ENCODE results near the gene C1QA.

Gene C1QA

DNA sequence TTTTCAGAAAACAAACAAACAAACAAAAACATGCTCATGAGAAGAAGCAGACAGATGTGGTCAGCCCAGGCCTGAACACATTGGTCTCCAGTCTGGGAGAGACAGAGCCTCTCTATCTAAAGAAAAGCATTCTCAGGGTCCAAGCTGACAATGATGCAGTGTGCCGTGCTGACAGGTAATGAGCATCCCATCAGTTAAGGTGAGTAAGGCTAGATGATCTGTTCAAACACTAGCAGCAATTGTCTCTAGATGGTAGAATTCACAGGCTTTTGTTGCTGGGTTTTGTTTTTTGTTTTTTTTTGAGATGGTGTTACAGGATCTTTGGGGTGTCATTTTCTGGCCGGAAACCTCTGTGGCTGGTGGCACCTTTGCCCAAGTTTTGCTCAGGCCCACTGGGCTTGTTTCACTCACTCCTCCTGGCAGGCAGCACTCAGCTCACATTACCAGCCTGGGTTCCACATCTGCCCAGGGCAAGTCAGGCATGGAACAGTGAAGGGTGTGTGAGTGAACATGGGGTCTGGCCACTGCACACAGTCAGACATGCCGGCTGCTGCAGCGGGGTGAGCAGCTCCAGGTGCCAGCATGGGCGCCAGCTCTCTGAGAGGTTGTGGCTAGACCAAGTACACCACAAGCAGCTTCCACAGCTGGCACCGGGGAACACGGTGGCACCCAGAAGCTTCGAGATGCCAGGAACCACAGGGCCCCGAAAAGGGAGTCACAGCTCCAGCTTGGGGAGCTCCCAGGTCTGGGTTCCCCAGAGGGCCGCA is 2.5 kb upstream of the C1QA start:
- POLR2A ChIA-PET, result no interaction called here
- CTCF ChIA-PET, result interaction anchor here (1.1 kb wide), 1 partner anchor 217 kb away, joined by 4 read pairs; no protein-coding TSS in a partner anchor
- no peak for TF ChIP-seq CTBP1 (IDR thresholded peaks at IDR 0.05; ENCODE audit: borderline replicate concordance)
- TF ChIP-seq, protein P1, sequence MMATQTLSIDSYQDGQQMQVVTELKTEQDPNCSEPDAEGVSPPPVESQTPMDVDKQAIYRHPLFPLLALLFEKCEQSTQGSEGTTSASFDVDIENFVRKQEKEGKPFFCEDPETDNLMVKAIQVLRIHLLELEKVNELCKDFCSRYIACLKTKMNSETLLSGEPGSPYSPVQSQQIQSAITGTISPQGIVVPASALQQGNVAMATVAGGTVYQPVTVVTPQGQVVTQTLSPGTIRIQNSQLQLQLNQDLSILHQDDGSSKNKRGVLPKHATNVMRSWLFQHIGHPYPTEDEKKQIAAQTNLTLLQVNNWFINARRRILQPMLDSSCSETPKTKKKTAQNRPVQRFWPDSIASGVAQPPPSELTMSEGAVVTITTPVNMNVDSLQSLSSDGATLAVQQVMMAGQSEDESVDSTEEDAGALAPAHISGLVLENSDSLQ (IDR thresholded peaks at IDR 0.05), result no peak
- no peak for TF ChIP-seq HDGF (IDR thresholded peaks at IDR 0.05; ENCODE audit: borderline replicate concordance)
- no peak for TF ChIP-seq TARDBP (IDR thresholded peaks at IDR 0.05)
- TF ChIP-seq FOXA1 (IDR thresholded peaks at IDR 0.05), result no peak
- TF ChIP-seq ZNF384 (IDR thresholded peaks at IDR 0.05), result no peak
- no peak for DNase-seq (ENCODE audit: extremely low spot score)

DNA sequence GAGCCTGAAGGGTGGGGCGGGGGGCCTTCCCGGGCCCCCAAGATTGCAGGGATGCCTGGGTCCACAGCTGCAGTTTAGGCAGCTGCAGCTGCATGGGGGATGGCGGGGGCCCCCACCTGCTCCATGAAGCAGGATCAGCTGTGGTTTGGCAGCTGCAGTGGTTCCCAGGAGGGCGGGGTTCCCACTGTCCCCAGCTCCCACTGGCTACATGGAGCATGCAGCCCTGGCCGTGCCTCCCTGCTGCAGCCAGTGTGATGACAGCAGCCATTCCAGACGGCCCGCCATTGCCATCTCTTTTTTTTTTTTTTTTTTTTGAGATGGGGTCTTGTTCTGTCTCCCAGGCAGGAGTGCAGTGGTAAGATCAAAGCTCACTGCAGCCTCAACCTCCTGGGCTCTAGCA is 992 bp upstream of the C1QA start:
- TF ChIP-seq, protein P1 (IDR thresholded peaks at IDR 0.05), result no peak
- TF ChIP-seq FOXA1 (IDR thresholded peaks at IDR 0.05) (no peak), FOXK2 (IDR thresholded peaks at IDR 0.05) (no peak), L3MBTL2 (conservative IDR thresholded peaks at IDR 0.05) (no peak), SUZ12 (IDR thresholded peaks at IDR 0.05) (no peak), TARDBP (IDR thresholded peaks at IDR 0.05) (no peak), HDGF (IDR thresholded peaks at IDR 0.05; ENCODE audit: borderline replicate concordance) (no peak), BHLHE40 (IDR thresholded peaks at IDR 0.05; ENCODE audit: borderline replicate concordance) (no peak), LEF1 (IDR thresholded peaks at IDR 0.05; ENCODE audit: borderline replicate concordance) (no peak), CTBP1 (IDR thresholded peaks at IDR 0.05; ENCODE audit: borderline replicate concordance) (no peak), NFRKB (IDR thresholded peaks at IDR 0.05) (no peak)
- DNase-seq (ENCODE audit: extremely low spot score), result no peak
- CTCF ChIA-PET, result interaction anchor here (0.6 kb wide), 1 partner anchor 1340 kb away, joined by 4 read pairs; no protein-coding TSS in a partner anchor
- POLR2A ChIA-PET, result no interaction called here

- POLR2A ChIA-PET, result no interaction called here
- no peak for DNase-seq (ENCODE audit: extremely low spot score)
- TF ChIP-seq SUZ12 (IDR thresholded peaks at IDR 0.05) (no peak), FOXA1 (IDR thresholded peaks at IDR 0.05) (no peak), L3MBTL2 (conservative IDR thresholded peaks at IDR 0.05) (no peak), HDGF (IDR thresholded peaks at IDR 0.05; ENCODE audit: borderline replicate concordance) (no peak), ZNF384 (IDR thresholded peaks at IDR 0.05) (no peak), LEF1 (IDR thresholded peaks at IDR 0.05; ENCODE audit: borderline replicate concordance) (no peak), ELF4 (IDR thresholded peaks at IDR 0.05) (no peak), CTBP1 (IDR thresholded peaks at IDR 0.05; ENCODE audit: borderline replicate concordance) (no peak), SP1 (IDR thresholded peaks at IDR 0.05) (no peak), FOXK2 (IDR thresholded peaks at IDR 0.05) (no peak)
- TF ChIP-seq, protein P1 (IDR thresholded peaks at IDR 0.05), result no peak
- CTCF ChIA-PET, result interaction anchor here (1.7 kb wide), 1 partner anchor 221 kb away, joined by 4 read pairs; no protein-coding TSS in a partner anchor
These were observed 499 bp downstream of the C1QA start for GRCh38 chr1:22636927-22637326.

DNA sequence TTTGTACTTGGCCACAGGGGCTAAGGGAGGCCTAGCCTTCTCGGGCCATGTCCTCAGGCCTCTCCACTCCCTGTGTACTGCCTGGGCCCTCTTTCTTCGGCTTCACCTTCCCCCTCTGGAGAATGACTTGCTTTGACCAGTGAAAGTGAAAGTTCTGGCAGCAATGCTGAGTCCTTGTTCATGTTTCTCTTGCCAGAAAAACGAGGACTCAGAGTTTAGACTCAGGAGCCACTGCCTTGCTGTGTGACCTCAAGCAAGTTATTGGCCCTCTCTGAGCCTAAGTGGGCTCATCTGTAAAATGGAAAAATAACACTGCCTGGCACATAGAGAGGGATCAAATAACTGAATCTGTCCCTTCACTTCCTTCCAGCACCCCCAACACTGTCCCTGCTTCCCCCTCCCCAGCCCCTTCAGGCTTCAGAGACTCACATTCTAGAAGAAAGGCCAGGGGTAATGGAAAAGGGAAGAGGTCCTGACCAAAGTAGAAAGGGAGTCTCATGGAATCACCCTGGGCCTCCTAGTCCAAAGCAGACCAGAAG is 1.5 kb downstream of the C1QA start:
- TF ChIP-seq SP1 (IDR thresholded peaks at IDR 0.05) (no peak), HDGF (IDR thresholded peaks at IDR 0.05; ENCODE audit: borderline replicate concordance) (no peak)
- ChIA-PET POLR2A (no interaction called here), CTCF (no interaction called here)

DNA sequence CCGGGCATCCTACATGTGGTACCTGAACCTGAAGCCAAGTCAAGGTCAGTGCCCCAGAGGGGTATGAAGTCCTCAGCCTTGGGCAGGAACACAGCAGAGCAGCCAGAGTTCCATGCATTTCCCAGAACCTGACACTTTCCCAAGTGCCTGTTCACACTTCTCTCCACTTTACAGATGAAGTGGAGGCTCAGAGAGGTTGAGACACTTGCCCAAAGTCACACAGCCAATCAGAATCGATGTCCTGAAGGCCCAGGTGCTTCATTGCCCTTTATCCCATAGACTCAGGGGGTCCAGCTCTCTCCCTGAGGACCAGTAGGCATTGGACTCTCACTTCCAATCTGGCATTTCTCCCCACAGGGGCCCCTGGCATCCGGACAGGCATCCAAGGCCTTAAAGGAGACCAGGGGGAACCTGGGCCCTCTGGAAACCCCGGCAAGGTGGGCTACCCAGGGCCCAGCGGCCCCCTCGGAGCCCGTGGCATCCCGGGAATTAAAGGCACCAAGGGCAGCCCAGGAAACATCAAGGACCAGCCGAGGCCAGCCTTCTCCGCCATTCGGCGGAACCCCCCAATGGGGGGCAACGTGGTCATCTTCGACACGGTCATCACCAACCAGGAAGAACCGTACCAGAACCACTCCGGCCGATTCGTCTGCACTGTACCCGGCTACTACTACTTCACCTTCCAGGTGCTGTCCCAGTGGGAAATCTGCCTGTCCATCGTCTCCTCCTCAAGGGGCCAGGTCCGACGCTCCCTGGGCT is 2.2 kb downstream of the C1QA start:
- ChIA-PET CTCF (interaction anchor here (1.0 to 1.1 kb wide), 2 partner anchors 111 to 222 kb away, joined by 3 to 4 read pairs; no protein-coding TSS in a partner anchor), POLR2A (no interaction called here)
- no peak for DNase-seq (ENCODE audit: extremely low spot score)
- TF ChIP-seq SUZ12 (IDR thresholded peaks at IDR 0.05), result no peak
- no peak for TF ChIP-seq TARDBP (IDR thresholded peaks at IDR 0.05)
- TF ChIP-seq CTBP1 (IDR thresholded peaks at IDR 0.05; ENCODE audit: borderline replicate concordance), result no peak
- no peak for TF ChIP-seq ARNT (IDR thresholded peaks at IDR 0.05)
- TF ChIP-seq FOXA1 (IDR thresholded peaks at IDR 0.05), result no peak
- TF ChIP-seq BHLHE40 (IDR thresholded peaks at IDR 0.05; ENCODE audit: borderline replicate concordance), result no peak
- TF ChIP-seq L3MBTL2 (conservative IDR thresholded peaks at IDR 0.05), result no peak
- no peak for TF ChIP-seq ZNF384 (IDR thresholded peaks at IDR 0.05)
- no peak for TF ChIP-seq HDGF (IDR thresholded peaks at IDR 0.05; ENCODE audit: borderline replicate concordance)
- TF ChIP-seq LEF1 (IDR thresholded peaks at IDR 0.05; ENCODE audit: borderline replicate concordance), result no peak
- no peak for TF ChIP-seq FOXM1 (IDR thresholded peaks at IDR 0.05; ENCODE audit: borderline replicate concordance)
- TF ChIP-seq, protein P1 (IDR thresholded peaks at IDR 0.05), result no peak
- TF ChIP-seq SP1 (IDR thresholded peaks at IDR 0.05), result no peak
- TF ChIP-seq FOXK2 (IDR thresholded peaks at IDR 0.05), result no peak
- TF ChIP-seq NFRKB (IDR thresholded peaks at IDR 0.05), result no peak

More for the DNA sequence above, 1.5 kb downstream of the C1QA start:
- no peak for DNase-seq (ENCODE audit: extremely low spot score)
